ELF-1 (cell line): Measurements from ENCODE around the gene NDUFB3.

Source experiments
- DNase-seq: peaks from one replicate; pipeline ENCODE4 v3.0.0-alpha.2; 2016; ENCODE audit warnings: low read depth, low spot score

Gene NDUFB3

GRCh38 chr2:201128033-201128432 lies 56.2 kb downstream of the NDUFB3 start:
- no peak for DNase-seq

- DNase-seq, result peak; percentile 31
Observed at GRCh38 chr2:201128933-201129505, 57.2 kb downstream of the NDUFB3 start.

GRCh38 chr2:201130524-201131186 lies 58.9 kb downstream of the NDUFB3 start:
- DNase-seq, result no peak

GRCh38 chr2:201132518-201132917 lies 60.7 kb downstream of the NDUFB3 start:
- no peak for DNase-seq
